SK-N-MC (cell line): Measurements from ENCODE around the gene TACR2.

Experiments
- EZH2 ChIP-seq: fragments of 200-600 bp; sonication (generic); IDR thresholded peaks from one replicate; pipeline ENCODE4 v1.6.1; 2017; ENCODE audit warnings: antibody characterized with exemption
- POLR2AphosphoS5 ChIP-seq: IDR thresholded peaks from 2 replicates; pipeline ENCODE4 v1.6.1; 2012; ENCODE audit warnings: mild to moderate bottlenecking, low read depth, low read length, borderline replicate concordance

- no peak for TF ChIP-seq EZH2
- TF ChIP-seq POLR2AphosphoS5, result no peak
These were observed 44.4 kb downstream of the TACR2 start for GRCh38 chr10:69372126-69372980.
